GM19193 (cell line): ENCODE data around the gene ENPP7.

Experiments
- POLR2A ChIP-seq: IDR thresholded peaks from 4 replicates; pipeline ENCODE4 v1.6.1; 2011; ENCODE audit not compliant: insufficient read depth, insufficient read length; ENCODE audit errors: extremely low read depth

ENPP7 gene

DNA sequence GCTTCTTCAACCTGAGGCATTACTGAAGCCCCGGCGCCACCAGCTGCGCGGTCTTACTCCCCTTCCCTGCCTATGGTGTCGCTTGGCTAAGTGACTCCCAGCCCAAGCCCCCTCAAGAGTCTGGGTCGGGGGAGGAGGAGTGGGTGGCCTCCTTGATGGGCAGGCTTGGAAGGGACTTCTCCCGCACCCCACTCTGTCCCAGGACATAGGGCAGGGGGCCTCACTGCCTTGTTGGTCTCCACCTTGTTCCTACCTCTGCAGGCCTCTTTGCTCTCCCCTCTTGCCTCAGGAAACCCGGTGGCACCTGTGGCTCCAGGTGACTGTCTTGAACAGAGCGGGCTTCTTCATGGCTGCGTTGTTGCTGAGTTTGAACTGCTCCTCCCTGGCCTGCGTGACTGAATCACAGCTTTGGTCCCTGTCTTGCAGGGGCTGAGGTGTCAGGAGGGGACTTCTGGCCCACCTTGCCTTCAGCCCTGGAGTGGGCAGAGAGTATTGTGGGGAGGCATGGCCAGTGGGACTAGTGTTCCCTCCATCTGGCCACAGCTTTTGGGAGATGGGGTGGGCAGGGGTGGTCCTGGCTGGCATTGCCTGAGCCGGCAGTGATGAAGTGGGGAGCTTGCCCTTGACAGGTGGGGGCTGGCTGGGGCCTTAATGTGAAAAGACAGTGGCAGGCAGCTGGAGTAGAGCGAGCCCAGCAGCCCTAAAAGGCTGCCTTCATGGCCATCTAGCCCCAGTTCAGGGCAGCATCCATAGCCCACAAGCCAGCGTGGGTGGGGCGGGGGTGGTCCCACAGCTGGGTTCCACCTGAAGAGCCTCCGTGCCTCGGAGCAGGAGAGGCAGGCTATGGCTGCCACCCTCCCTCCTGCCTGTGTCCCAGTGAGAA is 54.5 kb downstream of the ENPP7 start:
- TF ChIP-seq POLR2A: no peak

DNA sequence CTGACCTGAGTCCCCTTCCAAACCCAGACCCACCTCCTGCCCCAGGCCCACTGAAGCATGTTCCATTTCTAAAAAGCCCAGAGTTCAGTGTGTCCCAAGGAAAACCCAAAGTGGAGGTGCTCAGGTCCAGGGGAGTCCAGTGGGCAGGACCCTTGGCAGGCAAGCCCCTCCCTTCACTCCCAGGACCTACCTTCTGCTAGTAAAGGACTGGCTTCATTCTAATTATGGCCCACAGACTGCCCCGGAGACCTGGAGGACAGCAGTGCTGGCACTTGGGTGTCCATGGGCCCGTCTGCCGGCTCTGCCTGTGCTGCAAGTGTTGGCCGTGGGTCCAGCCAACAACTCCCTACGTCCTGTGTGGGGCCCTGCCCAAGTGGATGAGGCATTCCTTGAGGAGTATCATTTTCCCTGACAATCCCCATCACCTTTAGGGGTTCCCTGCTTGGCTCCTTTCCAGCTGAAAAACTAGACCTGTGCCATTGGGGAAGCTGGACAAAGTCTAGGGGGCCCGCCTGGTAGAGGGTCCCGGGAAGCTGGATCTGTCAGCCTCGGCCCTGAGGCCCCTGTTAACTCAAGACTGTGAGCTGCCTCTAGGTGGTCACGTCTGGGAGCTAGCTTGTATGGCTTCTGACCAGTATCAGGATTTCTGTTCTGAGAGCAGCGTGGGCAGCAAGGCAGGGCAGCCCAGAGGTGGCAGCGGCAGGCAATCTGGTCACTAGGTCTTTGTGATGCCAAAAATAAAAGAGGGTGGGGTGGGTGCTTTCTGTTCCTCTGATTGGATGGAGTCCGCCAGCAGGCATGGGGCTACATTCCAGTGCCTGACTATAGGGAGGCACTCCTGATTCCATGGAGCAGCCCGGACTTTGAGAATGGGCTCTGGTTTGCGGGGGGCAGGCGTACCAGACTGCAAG is 55.4 kb downstream of the ENPP7 start:
- TF ChIP-seq POLR2A: no peak

DNA sequence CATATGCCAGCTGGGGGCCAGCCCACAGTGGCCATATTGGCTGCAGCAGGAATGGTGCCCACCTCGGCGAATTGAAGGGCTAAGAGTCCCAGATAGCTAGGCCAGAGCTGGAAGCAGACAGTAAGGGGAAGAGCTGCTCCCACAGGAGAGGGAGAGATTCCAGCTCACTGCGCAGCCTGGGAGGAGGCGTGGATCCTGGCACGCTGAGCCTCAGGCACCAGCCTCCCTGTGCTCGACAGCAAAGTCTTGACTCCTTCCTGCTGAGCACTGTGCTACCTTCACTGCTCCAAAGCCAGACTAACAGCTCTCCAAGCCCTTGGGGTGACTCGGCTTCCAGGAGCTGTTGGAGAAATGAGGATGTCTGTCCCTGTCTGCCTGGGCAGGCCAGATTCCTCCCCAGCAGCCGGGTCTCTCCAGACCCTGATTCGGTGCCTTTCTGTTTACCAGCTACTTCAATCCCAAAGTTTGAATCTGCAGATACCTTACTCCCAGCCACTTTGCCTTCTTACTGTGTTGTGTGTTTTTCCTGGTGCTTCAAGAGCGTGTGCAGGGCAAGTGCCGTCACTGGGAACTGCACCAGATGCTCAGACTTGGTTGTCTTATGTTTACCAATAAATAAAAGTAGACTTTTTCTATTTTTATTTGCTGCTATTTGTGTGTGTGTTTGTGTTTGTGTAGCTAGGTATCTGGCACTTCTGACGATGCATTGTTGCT is 56.3 kb downstream of the ENPP7 start:
- TF ChIP-seq POLR2A: no peak

DNA sequence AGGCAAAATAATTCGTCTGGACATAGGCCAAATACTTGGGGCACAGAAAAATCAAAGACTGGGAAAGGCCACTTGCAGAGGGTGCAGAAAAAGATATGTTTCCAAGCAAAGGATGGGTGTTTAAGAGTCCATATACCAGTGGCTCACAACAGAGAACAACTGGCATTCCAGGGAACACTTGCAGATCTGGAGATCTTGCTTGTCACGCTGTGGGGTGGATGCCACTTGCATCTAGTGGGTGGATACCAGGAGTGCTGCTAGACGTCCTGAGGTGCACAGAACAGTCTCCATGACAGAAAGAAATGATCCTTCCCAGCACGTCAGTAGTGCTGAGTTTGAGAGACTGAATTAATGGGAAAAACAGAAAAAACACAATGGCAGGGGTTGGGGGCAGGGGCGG is 57.7 kb downstream of the ENPP7 start:
- no peak for TF ChIP-seq POLR2A

DNA sequence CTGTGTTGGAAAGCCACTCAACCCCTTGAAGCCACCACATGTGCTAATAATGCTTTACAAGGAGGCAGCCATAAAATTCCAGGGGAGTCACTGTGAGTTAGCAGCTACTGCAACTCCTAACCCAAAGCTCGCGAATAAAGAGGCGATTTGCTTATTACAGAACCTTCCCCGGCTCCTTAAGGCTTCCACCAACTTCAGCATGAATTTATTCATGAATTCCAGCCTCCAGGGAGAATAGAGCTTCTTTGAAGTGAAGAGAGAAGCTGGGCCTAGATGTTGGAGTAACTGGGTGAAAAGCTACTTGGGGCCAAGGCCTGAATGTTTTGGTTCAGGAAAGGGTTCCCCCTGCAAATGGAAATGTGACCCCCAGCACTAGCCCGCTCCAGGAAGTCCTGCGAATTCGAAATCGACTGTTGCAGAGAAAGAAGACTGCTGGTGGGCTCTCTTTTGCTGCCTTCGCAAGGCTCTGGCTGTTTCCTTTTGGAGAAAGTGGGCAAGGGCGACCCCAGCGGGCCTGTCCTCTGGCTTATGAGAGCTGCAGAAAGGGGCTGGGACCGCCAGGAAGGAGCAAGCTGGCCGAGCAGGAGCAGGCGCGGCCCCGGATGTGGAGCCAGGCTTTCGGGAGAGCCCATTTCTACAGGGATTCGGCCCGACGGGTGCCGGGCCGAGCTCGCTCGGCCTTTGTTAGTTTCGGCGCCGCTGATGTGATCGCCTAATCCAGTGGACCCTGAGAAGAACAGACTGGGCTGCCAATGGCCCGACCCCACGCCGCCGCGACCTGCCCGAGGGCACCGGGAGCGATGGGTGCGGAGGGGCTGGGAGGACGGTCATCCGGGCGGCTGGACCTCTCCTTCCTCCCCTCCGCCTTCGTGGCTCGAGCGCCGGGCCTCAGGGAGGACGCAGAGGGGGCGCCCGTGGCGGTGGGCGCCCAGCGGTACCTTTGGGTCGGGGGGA is 58.5 kb downstream of the ENPP7 start:
- TF ChIP-seq POLR2A: no peak

DNA sequence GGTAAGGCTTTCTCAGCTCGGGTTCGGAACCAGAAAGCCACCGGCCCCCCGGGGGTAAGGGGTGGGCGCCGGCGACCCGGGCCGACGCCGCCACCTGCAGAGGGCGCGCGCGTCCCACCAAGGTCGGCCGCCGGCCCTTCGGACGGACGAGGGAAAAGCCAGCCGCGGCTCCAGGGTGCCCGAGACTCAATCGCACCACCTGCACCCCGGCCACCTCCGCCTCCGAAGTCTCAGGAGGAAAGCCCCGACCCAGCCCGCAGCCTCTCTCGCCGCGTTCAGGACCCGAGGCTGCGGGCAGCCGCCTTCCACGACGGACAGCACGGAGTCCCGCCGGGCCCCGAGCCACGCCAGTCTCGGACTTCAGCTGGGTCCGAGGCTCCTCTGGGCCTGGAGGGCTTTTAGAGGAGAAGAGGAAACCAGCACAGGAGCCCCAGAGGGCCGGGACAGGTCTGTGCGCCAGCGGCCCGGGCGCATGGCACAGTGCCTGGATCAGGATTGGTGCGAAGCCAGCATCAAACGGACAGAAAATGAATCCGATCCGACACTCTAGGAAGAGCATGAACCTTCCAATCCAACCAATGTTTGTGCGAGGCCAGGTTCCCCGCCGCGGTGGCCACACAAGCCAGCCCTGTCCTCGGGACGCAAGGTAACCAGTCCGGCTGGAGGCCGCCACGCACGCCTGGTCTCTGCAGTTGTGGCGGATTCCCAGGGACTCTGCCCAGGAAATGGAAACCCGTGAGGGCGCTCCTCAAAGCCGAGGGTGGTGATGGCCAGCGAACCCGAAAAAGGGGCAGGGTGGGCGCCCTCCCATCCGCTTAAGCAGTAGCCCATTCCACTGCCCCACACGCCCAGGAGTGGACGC is 59.4 kb downstream of the ENPP7 start:
- TF ChIP-seq POLR2A: no peak

DNA sequence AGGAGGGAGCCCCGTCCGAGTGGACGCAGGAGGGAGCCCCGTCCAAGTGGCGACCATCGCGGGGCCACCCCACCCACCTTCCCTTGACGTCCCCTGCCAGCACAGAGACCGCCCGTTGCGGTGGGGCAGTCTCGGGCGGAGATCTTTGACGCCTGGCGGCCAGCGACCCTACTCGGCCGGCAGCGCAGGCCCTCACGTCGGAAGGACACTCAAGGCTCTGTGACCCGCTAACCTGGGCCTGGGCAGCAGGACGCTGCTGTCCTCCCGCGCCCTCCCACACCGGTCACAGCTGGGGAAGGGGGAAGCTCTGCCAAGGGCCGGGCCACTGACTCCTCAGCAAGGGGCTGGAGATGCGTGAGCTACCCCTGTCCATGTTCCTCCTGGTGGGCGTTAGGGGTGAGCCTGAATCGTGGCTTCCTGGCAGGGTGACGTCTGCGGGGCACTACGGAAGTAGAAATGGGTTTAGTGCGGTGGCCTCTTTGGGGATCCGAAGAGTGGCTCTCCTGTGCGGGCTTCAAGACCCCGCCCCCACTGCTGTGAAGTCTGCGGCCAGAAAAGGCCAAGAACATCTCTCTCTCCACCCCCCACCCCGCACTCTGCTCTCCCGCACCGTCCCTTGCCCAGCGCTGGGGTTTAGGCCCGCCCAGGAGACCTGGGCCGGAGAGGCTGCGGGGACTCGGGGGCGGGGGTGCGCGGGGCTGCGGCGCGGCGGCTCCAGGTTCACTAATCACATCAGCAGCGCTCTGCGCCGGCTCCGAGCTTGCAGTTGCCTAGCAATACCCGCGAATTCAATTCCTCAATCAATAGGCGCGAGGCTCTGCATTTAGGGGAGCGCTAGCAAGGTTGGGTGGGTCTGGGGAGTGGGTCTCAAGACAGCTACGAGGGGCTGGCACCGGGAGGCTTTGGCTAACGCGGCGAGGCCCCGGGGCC is 60.3 kb downstream of the ENPP7 start:
- no peak for TF ChIP-seq POLR2A

DNA sequence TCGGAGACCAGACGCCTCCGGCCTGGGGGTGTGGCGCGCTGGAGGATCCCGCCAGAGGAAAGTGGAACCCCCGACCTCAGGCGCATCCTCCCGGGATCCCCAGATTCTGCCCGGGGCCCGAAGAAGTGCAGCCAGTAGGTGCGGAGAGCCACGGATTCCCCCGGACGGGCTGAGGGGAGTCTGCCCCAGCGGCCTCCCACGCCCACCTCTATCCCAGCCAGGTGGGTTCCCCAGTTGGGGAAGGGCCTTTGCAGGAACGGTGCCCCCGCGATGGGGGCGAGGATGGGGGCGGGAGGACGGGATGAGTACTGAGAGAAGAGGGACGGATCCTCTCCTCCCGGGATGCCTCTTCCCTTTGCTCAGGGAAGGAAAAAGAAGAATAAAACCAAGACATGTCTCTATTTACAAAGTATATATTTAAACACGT is 61.0 kb downstream of the ENPP7 start:
- TF ChIP-seq POLR2A: no peak
